Muscle of leg (tissue), 11 donors: Measurements from ENCODE around the gene MUC4. TPM values are rescaled to one million over a fixed set of nuclear protein-coding genes. Genes with fewer than 3 reads are reported as not detected.
"Not testable (repeated sequence)": the region's sequence is repeated elsewhere in the genome, so short reads cannot be mapped to it uniquely, and the experiment has no call there.

Experiments used
- DNase-seq: peaks from one replicate; pipeline ENCODE4 v3.0.0; 2013
- H3K27ac ChIP-seq: one replicate; pipeline ENCODE4 v1.5.1; 2013; ENCODE audit warnings: mild to moderate bottlenecking, low read length, control low read depth
- H3K27me3 ChIP-seq: one replicate; pipeline ENCODE4 v1.6.1; 2013; ENCODE audit warnings: low read length; ENCODE audit not compliant: control insufficient read depth, insufficient read depth
- H3K36me3 ChIP-seq: one replicate; pipeline ENCODE4 v1.6.1; 2013; ENCODE audit warnings: low read length; ENCODE audit not compliant: control insufficient read depth, insufficient read depth
- H3K4me1 ChIP-seq: one replicate; pipeline ENCODE4 v1.6.1; 2013; ENCODE audit warnings: low read length; ENCODE audit not compliant: control insufficient read depth, insufficient read depth
- H3K4me3 ChIP-seq: one replicate; pipeline ENCODE4 v1.5.1; 2013; ENCODE audit warnings: low read length, control low read depth
- H3K9me3 ChIP-seq: replicated peaks from 2 replicates; pipeline ENCODE4 v1.6.1; 2013; ENCODE audit warnings: low read depth, low read length; ENCODE audit not compliant: control insufficient read depth
- WGBS: methylation state at CpG from one replicate; pipeline ENCODE4 v1.1.5; 2013; ENCODE audit warnings: missing lambda C conversion rate; ENCODE audit not compliant: insufficient coverage; 5-methylcytosine and 5-hydroxymethylcytosine counted together
- polyA plus RNA-seq, 8 donors: library from polyadenylated mRNA; unstranded; fragments of 120-200 nt; gene quantifications; one replicate each; pipeline versions ENCODE4 v1.2.1 to v1.2.3, GENCODE V29; 2013; ENCODE audit warnings: inconsistent platforms in 1 of 8, low replicate concordance in 1 of 8; ENCODE audit not compliant: insufficient read length in 8 of 8, insufficient read depth in 1 of 8
- total RNA-seq: library from RNA; stranded (reverse); fragments of 120-200 nt; gene quantifications from one replicate; pipeline ENCODE4 v1.2.4, GENCODE V29; 2013

The MUC4 gene
- total and polyA plus RNA-seq, 9 donors = 0.18 to 1.1 (median 0.59) TPM

DNA sequence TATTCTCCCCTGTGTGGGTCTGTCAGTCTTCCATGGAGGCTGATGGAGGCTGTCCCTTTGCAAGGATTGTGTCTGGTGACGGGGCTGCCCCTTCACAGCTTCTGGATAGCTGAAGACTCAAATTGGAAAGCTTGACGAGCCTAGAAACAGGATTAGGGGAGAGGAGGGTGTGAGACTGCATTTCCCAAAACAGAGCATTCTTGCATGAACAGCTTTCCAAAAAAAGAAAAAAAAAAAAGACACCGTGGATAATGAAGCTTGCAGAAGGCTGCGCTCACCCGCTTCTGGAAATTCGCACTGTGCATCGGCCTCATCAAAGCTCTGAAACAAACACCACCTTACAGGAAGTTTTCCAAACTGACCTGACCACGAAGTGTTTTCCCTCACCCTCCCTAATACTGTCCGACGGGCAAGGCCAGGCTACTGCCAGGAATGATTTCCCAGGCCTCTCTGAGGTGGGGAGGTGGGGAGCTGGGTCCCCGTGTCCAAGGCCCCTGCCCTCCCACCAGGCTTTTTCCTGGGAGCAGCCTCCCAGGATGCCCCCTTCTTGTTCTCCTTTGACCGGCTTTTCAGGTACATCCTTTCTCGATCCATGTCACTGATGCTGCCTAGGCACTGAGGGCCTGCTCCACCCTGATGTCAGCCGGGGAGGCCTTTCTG is 24.9 kb upstream of the MUC4 start:
- DNase-seq = no peak
- 59% methylated on average over 3 of the region's 14 CpGs for WGBS
- Histone ChIP-seq H3K4me1 (peaks cover 9% of the 10 kb centered on the region), H3K27me3 (peaks cover 9% of the 10 kb centered on the region), H3K27ac (no peak overlapping the region), H3K9me3 (peaks cover 2% of the 10 kb centered on the region), H3K36me3 (no peaks in the 10 kb centered on the region), H3K4me3 (no peak overlapping the region)

DNA sequence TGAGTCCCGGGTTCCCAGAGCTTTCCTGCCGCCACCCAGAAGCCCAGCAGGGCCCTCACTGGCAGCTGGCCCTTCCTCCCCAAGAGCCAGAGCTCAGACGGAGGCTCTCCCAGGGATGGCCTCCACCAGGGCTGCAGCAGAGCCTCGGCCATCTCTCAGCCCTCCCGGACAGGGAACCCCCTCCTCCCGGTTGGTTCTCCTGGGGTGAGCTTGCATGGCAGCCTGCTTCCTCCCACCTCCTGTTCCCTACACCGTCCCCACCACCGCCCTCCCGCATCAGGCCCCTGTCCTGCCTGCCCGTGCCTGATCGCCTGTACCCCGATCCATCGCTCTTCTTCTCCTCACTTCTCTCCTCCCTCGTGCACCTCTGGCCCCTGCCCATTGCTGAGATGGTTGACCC is 24.1 kb upstream of the MUC4 start:
- Histone ChIP-seq H3K9me3 (peaks cover 2% of the 10 kb centered on the region), H3K4me1 (peaks cover 9% of the 10 kb centered on the region), H3K36me3 (no peaks in the 10 kb centered on the region), H3K27ac (no peak overlapping the region), H3K27me3 (peaks cover 7% of the 10 kb centered on the region), H3K4me3 (no peak overlapping the region)
- WGBS = 78% methylated on average over 8 of the region's 14 CpGs
- no peak for DNase-seq

DNA sequence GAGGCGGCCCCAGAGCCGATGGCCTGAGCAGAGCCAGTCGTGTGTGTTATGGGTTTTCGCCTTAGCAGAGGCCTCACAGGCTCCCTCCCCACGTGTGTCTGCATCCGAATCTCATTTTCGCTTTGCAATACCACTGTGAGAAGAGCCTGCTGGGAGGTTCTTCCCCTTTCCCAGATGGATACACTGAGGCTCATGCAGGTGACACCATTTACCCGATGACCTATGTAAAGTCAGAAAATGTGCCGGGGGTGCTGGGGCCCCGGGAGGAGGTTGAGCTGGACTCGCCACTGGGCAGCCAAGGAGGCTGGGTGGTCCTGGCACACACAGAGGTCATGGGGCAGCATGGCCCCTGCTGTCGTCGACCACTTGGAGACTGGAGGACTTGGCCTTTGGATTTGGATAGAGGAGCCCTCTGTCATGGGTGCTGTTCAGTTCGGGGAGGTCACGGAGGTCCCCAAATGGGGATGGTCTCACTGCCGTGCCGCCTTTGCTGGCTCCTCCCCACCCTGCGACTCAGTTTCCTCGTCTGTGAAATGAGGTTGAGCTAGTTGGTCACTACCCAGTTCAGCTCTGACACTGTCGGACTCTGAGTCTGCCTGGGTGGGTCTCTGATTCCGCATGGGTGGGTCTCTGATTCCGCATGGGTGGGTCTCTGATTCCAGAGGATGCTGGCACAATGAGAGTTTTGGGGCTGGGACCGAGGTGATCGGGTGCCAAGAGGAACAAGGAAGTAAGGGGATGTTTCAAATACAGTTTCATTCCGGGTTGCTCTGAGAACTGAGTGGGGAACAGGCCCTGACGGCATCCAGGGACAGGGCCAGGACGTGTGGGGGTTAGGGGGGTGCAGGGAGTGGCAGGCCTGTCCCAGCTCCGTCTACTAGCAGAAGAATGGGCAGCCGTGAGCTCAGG is 23.2 kb upstream of the MUC4 start:
- WGBS = 88% methylated on average over 21 of the region's 29 CpGs
- no peak for DNase-seq

DNA sequence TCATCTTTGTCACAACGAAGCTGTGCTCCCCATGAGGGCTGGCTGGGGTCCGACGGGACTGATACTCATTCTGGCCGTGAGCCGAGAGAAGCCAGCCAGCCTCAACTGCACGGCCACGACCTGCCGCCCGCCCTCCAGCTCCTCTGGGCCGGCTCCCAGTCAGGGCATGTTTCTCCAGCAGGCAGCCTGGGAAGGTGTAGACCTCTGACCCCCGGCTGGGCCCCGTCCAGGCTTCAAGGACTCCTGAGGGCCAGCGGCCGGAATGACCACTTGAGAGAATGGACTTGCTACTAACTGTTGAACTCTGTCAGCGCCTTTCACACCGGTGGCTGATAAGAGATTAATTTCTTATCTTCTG is 18.1 kb upstream of the MUC4 start:
- Histone ChIP-seq H3K27ac (no peak overlapping the region), H3K4me3 (no peak overlapping the region), H3K36me3 (no peaks in the 10 kb centered on the region), H3K9me3 (no peaks in the 10 kb centered on the region), H3K4me1 (no peaks in the 10 kb centered on the region), H3K27me3 (peaks cover 4% of the 10 kb centered on the region)
- no peak for DNase-seq
- 74% methylated on average over 11 of the region's 16 CpGs for WGBS

More for the DNA sequence above, 23.2 kb upstream of the MUC4 start:
- Histone ChIP-seq H3K4me1 (peaks cover 9% of the 10 kb centered on the region), H3K27ac (no peak overlapping the region), H3K4me3 (no peak overlapping the region), H3K36me3 (no peaks in the 10 kb centered on the region), H3K27me3 (peaks cover 7% of the 10 kb centered on the region), H3K9me3 (peaks cover 2% of the 10 kb centered on the region)

DNA sequence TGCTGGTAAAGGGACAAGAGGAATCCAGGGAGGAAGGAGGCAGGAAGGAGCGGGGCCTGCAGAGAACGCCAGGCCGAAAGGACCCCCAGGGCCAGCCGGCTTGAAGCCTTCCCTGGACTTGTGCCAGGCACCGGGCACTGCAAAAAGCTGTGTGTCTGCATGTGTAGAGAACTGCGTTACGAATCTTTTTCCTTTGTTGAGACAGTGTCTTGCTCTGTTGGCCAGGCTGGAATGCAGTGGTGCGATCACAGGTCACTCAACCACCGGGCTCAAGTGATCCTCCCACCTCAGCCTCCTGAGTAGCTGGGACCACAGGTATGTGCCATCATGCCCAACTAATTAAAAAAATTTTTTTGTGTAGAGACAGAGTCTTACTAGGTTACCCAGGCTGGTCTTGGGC is 17.0 kb upstream of the MUC4 start:
- H3K9me3 ChIP-seq = no peaks in the 10 kb centered on the region
- peaks cover 3% of the 10 kb centered on the region for H3K4me1 ChIP-seq
- no peak overlapping the region for H3K27ac ChIP-seq
- no peak for DNase-seq
- H3K27me3 ChIP-seq = peaks cover 7% of the 10 kb centered on the region
- no peak overlapping the region for H3K4me3 ChIP-seq
- no peaks in the 10 kb centered on the region for H3K36me3 ChIP-seq
- WGBS = 78% methylated on average over 7 of the region's 9 CpGs

DNA sequence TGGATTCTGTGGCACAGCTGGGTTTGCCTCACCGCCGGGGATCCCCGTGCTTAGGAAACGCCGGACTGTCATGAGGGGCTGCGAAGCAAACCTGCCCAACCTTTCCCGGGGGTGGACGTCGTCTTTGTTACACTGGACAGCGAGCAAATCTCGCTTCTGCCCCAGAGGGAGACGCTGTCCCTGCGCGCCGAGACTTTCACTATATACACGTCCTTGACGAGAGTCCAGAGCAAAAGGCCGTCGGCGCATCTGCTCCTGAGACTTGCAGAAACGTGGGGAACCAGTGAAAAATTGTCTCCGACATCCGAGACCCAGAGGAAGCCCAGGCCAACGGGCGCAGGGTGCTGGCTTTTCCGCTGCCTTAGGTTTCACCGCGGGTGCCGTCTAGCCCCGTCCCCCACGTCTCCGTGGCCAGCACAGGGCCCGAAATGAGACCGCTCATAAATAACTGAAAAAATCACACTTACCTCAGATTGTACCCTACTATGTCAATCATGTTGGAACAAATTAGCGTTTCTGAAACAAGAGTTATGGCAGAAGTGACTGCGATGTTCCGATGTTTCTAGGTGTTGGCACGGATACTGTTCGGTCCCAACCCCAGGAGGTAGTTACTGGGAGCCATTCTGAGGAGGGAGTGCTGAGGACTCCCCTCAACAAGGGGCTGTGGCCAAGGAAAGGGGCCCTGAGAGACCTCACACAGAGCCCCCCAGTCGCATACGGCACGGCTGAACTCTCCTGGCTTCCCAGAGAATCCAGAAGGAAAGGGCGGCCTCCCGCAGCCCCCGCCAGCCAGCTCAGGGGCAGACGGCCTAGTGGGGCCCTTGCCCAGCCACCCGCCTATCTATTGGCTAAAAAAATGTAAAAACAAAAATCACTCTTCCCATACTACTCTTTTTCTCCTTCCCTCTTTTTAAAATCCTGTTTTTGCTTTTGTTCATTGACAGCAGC is 14.4 kb upstream of the MUC4 start:
- Histone ChIP-seq H3K4me3 (no peak overlapping the region), H3K27me3 (peaks cover 10% of the 10 kb centered on the region), H3K4me1 (peaks cover 8% of the 10 kb centered on the region), H3K9me3 (no peaks in the 10 kb centered on the region), H3K27ac (no peak overlapping the region), H3K36me3 (no peaks in the 10 kb centered on the region)
- WGBS = 83% methylated on average over 37 of the region's 47 CpGs
- DNase-seq = no peak

DNA sequence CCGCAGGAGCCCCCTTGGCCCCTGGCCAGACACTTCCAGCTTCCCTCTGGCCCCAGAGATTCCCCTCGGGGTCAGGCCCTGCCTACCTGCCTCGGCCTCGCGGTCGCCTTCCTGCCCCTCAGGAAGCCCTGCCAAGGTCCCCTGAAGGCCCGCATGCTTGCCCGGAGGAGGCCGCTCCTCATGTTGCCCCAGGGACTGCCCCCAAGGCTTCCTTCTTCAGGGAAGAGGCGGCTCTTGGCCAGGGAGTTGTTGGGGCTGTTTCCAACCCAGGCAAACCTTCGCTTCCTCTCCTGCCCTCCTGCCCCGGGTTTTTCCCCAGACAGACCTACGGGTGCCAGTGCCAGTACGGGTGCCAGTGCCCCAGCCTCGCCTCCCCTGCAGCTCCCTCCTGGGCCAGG is 13.5 kb upstream of the MUC4 start:
- peaks cover 8% of the 10 kb centered on the region for H3K4me1 ChIP-seq
- no peaks in the 10 kb centered on the region for H3K9me3 ChIP-seq
- 63% methylated on average over 15 of the region's 15 CpGs for WGBS
- H3K36me3 ChIP-seq = no peaks in the 10 kb centered on the region
- H3K27me3 ChIP-seq = peaks cover 10% of the 10 kb centered on the region
- no peak overlapping the region for H3K27ac ChIP-seq
- H3K4me3 ChIP-seq = no peak overlapping the region
- no peak for DNase-seq

DNA sequence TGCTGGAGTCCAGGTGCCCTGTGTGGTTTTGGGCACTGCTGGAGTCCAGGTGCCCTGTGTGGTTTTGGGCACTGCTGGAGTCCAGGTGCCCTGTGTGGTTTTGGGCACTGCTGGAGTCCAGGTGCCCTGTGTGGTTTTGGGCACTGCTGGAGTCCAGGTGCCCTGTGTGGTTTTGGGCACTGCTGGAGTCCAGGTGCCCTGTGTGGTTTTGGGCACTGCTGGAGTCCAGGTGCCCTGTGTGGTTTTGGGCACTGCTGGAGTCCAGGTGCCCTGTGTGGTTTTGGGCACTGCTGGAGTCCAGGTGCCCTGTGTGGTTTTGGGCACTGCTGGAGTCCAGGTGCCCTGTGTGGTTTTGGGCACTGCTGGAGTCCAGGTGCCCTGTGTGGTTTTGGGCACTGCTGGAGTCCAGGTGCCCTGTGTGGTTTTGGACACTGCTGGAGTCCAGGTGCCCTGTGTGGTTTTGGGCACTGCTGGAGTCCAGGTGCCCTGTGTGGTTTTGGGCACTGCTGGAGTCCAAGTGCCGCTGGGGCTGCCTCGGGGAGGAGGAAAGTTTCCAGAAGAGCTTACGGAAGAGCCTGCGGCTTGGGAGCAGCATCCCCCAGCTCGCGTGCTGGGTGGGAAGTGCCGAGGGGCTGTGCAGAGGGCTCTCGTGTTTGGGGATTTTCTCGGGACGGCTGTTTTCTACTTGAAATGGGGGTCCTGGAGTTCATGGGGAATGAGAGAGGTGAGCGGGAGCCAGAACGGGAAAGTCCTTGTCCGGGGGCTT is 12.9 kb upstream of the MUC4 start:
- not testable (repeated sequence) for H3K36me3 ChIP-seq, H3K9me3 ChIP-seq, DNase-seq, H3K27me3 ChIP-seq, H3K4me3 ChIP-seq, H3K27ac ChIP-seq, H3K4me1 ChIP-seq
- WGBS = 31% methylated on average over 13 of the region's 13 CpGs

DNA sequence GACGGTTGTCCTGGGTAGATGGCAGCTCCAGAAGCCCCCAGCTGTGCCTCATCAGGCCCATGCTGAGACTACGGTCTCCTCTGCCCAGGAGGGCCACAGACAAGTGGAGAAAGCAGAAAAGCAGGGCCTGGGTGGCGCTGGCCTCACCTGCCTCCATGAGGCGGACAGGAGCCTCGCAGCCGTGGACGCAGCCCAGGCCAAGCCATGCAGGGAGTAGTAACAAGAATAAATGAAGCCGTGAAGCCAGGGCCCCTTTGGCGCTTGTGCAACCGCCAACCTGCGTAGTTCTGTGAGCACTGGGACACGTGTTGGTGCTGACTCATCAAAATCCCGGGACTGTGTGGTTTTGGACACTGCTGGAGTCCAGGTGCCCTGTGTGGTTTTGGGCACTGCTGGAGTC is 12.3 kb upstream of the MUC4 start:
- 60% methylated on average over 12 of the region's 13 CpGs for WGBS
- H3K9me3 ChIP-seq = no peaks in the 10 kb centered on the region
- peaks cover 8% of the 10 kb centered on the region for H3K4me1 ChIP-seq
- no peak overlapping the region for H3K4me3 ChIP-seq
- peaks cover 8% of the 10 kb centered on the region for H3K27me3 ChIP-seq
- DNase-seq = no peak
- no peak overlapping the region for H3K27ac ChIP-seq
- H3K36me3 ChIP-seq = no peaks in the 10 kb centered on the region
